Endothelial cell of umbilical vein (primary cell): ENCODE results near the gene KREMEN1. TPM values are rescaled to one million over a fixed set of nuclear protein-coding genes. Genes with fewer than 3 reads are reported as not detected.

Experiments used
- BruUV-seq: library from RNA; stranded (reverse); fragments of 400-500 nt; replicated peaks from 2 replicates; lab custom pipeline; 2021; lab: Mats Ljungman, UMichigan
- CTCF ChIA-PET: fragments of 300-600, 350-600 bp; sonication (Branson Sonifier 250); formaldehyde crosslinking; loops from one replicate; lab custom pipeline; 2021; ENCODE audit warnings: antibody characterized with exemption, inconsistent platforms; lab: Charles Lee
- POLR2A ChIA-PET: fragments of 300-600, 350-600 bp; sonication (Branson Sonifier 250); formaldehyde crosslinking; loops from one replicate; lab custom pipeline; 2021; ENCODE audit warnings: antibody characterized with exemption, inconsistent platforms; lab: Charles Lee
- DNase-seq: peaks from one replicate; pipeline ENCODE4 v3.0.0-alpha.2; 2011; ENCODE audit warnings: low read depth, low spot score
- FAIRE-seq: peaks from 2 replicates; lab custom pipeline; 2011; peaks lifted over from hg19 to GRCh38; lab: Jason Lieb, UNC
- H2AFZ ChIP-seq: 2 replicates; pipeline ENCODE4 v1.6.0; 2012; ENCODE audit warnings: low read depth, low read length, control low read depth, inconsistent platforms
- H3K27ac ChIP-seq: 2 replicates; pipeline ENCODE4 v1.5.1; 2011; ENCODE audit warnings: low read depth, mild to moderate bottlenecking, control low read depth, low read length, moderate library complexity; ENCODE audit not compliant: insufficient read depth
- H3K27me3 ChIP-seq, 2 experiments: 2 replicates each; pipeline versions ENCODE4 v1.6.0 to v1.6.1; 2011; ENCODE audit warnings: low read length in 2 of 2, mixed read lengths in 1 of 2; ENCODE audit not compliant: control insufficient read depth in 2 of 2, insufficient read depth in 2 of 2
- H3K36me3 ChIP-seq, 2 experiments: 2 replicates in 1 of 2; 3 replicates in 1 of 2; pipeline ENCODE4 v1.5.1; 2011; ENCODE audit warnings: low read length in 2 of 2, mild to moderate bottlenecking in 1 of 2, moderate library complexity in 1 of 2; ENCODE audit not compliant: control insufficient read depth in 2 of 2, insufficient read depth in 2 of 2; ENCODE audit errors: extremely low read depth in 1 of 2
- H3K4me1 ChIP-seq: 3 replicates; pipeline ENCODE4 v1.5.1; 2011; ENCODE audit warnings: mild to moderate bottlenecking, low read length; ENCODE audit not compliant: control insufficient read depth, insufficient read depth; ENCODE audit errors: extremely low read depth
- H3K4me2 ChIP-seq: 2 replicates; pipeline ENCODE4 v1.6.1; 2011; ENCODE audit warnings: low read length, control low read depth, mixed read lengths; ENCODE audit not compliant: insufficient read depth
- H3K4me3 ChIP-seq, 3 experiments: fragments of 200-600 bp in 1 of 3; sonication (generic), shearing (Covaris generic) in 1 of 3; replicated peaks in 1 of 3; 2 replicates each; pipeline ENCODE4 v1.5.1; 2011 to 2016; ENCODE audit warnings: control low read depth in 3 of 3, low read length in 3 of 3, mild to moderate bottlenecking in 2 of 3, inconsistent platforms in 1 of 3, low read depth in 1 of 3, moderate library complexity in 1 of 3; ENCODE audit not compliant: insufficient read depth in 1 of 3
- H3K79me2 ChIP-seq: 2 replicates; pipeline ENCODE4 v1.6.0; 2012; ENCODE audit warnings: low read length, inconsistent platforms; ENCODE audit not compliant: control insufficient read depth, insufficient read depth
- H3K9ac ChIP-seq: replicated peaks from 2 replicates; pipeline ENCODE3; 2011; ENCODE audit warnings: low read length, control low read depth; ENCODE audit not compliant: insufficient read depth; ENCODE audit errors: extremely low read depth
- H3K9me1 ChIP-seq: replicated peaks from 3 replicates; pipeline ENCODE4 v1.6.0; 2011; ENCODE audit warnings: mild to moderate bottlenecking, low read length; ENCODE audit not compliant: control insufficient read depth, insufficient read depth; ENCODE audit errors: extremely low read depth
- H3K9me3 ChIP-seq: replicated peaks from 2 replicates; pipeline ENCODE4 v1.5.1; 2012; ENCODE audit warnings: low read length, inconsistent platforms; ENCODE audit not compliant: control insufficient read depth, insufficient read depth
- H4K20me1 ChIP-seq: replicated peaks from 2 replicates; pipeline ENCODE3; 2011; ENCODE audit warnings: mild to moderate bottlenecking, low read length; ENCODE audit not compliant: control insufficient read depth, insufficient read depth; ENCODE audit errors: extremely low read depth
- CTCF ChIP-seq, 2 donors: IDR thresholded peaks; 1 replicate in 1 of 2; 2 replicates in 1 of 2; pipeline ENCODE4 v1.5.1; 2011; ENCODE audit warnings: low read length in 2 of 2, mild to moderate bottlenecking in 2 of 2, moderate library complexity in 2 of 2, control low read depth in 1 of 2, inconsistent platforms in 1 of 2, low read depth in 1 of 2; ENCODE audit not compliant: insufficient read depth in 1 of 2; ENCODE audit errors: extremely low read depth in 1 of 2
- EZH2 ChIP-seq: IDR thresholded peaks from 2 replicates; pipeline ENCODE4 v1.6.1; 2012; ENCODE audit warnings: borderline replicate concordance, low read depth, mild to moderate bottlenecking, moderate library complexity, low read length, inconsistent platforms; ENCODE audit not compliant: severe bottlenecking
- FOS ChIP-seq: IDR thresholded peaks from 2 replicates; pipeline ENCODE4 v1.6.1; 2011; ENCODE audit warnings: mild to moderate bottlenecking, low read length, moderate library complexity, borderline replicate concordance; ENCODE audit not compliant: insufficient read depth
- GATA2 ChIP-seq: IDR thresholded peaks from 2 replicates; pipeline ENCODE4 v1.7.0; 2011; ENCODE audit warnings: low read depth, mild to moderate bottlenecking, moderate library complexity, mixed read lengths, low read length; ENCODE audit not compliant: insufficient read length, insufficient read depth
- JUN ChIP-seq: IDR thresholded peaks from 2 replicates; pipeline ENCODE4 v1.6.1; 2011; ENCODE audit warnings: borderline replicate concordance, low read depth; ENCODE audit not compliant: insufficient read length, insufficient read depth
- MAX ChIP-seq: IDR thresholded peaks from 2 replicates; pipeline ENCODE4 v1.6.1; 2011; ENCODE audit not compliant: insufficient read depth, insufficient read length
- MYC ChIP-seq: IDR thresholded peaks from one replicate; pipeline ENCODE4 v1.6.1; 2011; ENCODE audit warnings: mild to moderate bottlenecking, low read depth, low read length
- POLR2A ChIP-seq: IDR thresholded peaks from 2 replicates; pipeline ENCODE4 v1.6.1; 2012; ENCODE audit warnings: low read depth, mild to moderate bottlenecking, control low read depth, low read length
- POLR2AphosphoS5 ChIP-seq: IDR thresholded peaks from 2 replicates; pipeline ENCODE4 v1.6.1; 2012; ENCODE audit warnings: low read depth, mild to moderate bottlenecking, control low read depth, low read length, moderate library complexity; ENCODE audit not compliant: insufficient read depth
- dilution Hi-C: fragments of 300-500 bp; cut with MboI; formaldehyde crosslinking; loops from one replicate; pipeline ENCODE4 v1.15.0; 2019; ENCODE audit warnings: low sequenced_read_pairs; ENCODE audit not compliant: extremely low pct_ligation_motif_present
- intact Hi-C: fragments of 100-400 bp; cut with micrococcal nuclease; formaldehyde crosslinking; loops from one replicate; pipeline ENCODE4 v1.10.0; 2022
- polyA plus RNA-seq, 4 experiments: library from polyadenylated mRNA; depleted of rRNA in 3 of 4; stranded (reverse) in 3 of 4; unstranded in 1 of 4; fragments of >200 nt; gene quantifications; 2 replicates each; pipeline versions ENCODE4 v1.2.1 to v1.2.3, GENCODE V29; 2011 to 2012; ENCODE audit warnings: missing spikeins in 1 of 4
- total RNA-seq: library from RNA; stranded (reverse); gene quantifications from 2 replicates; pipeline ENCODE4 v1.2.3, GENCODE V29; 2021

Gene KREMEN1
- total and polyA plus RNA-seq, 2 donors (not counting 3 experiments of a cell fraction or from before 2014, with no cell fraction given) = 0.58 to 1.1 TPM

DNA sequence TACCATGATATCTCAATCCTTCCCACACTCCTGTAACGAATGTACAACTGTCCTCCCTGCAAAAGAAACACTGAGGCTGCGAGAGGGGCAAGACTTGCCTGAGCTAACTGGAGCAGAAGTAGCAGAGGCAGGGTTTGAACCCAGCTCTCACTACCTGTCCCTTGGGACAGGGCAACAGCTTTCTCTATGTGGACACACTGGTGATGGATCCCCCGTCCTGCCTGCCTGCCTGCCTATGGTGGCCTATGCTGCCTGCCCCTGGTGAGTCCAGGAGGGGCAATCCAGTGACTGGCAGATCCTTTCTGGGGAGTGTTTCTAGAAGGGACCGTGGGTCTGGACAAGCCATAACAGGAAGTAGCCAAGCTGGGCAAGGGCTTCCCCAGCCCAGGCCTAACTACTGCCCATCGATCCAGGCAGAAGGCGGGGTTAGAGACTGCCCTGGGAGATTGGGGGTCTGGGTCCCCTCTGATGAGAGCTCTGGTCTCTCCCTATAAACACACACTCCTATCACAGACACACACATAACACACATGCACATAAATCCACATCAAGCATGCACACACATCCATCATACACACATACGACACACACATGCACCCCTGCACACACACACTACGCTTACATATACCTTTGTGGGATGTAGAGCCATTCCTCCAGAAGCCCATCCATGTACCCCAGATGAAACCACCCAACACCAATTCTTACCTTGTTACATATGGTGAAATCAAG lies 131.8 kb downstream of the KREMEN1 start:
- Histone ChIP-seq H3K27ac (no peak overlapping the region), H3K79me2 (no peaks in the 10 kb centered on the region), H3K4me2 (no peak overlapping the region), H3K9ac (no peak overlapping the region), H3K4me1 (peaks cover 9% of the 10 kb centered on the region), H3K36me3 (no peaks in the 10 kb centered on the region), H3K9me3 (no peaks in the 10 kb centered on the region), H2AFZ (no peak overlapping the region), H3K9me1 (no peaks in the 10 kb centered on the region), H4K20me1 (no peaks in the 10 kb centered on the region), H3K4me3 (no peak overlapping the region), H3K27me3 (peaks cover 0 to 9% of the 10 kb centered on the region in 2 experiments)
- DNase-seq = no peak
- ChIA-PET POLR2A (no interaction called here), CTCF (interaction anchor here (1.8 to 3.6 kb wide), 3 partner anchors 11 to 41 kb away, joined by 5 to 25 read pairs (median 6); no protein-coding TSS in a partner anchor)
- dilution Hi-C loops (no loop called here), intact Hi-C loops (no loop called here)
- TF ChIP-seq JUN (no peak), MAX (no peak), MYC (no peak), POLR2AphosphoS5 (no peak)
- no peak for FAIRE-seq
- BruUV-seq = no TSS peak

GRCh38 chr22:29205252-29205593 lies 132.4 kb downstream of the KREMEN1 start:
- Histone ChIP-seq H3K27me3 (peaks cover 0 to 9% of the 10 kb centered on the region in 2 experiments), H3K9me1 (no peaks in the 10 kb centered on the region), H3K79me2 (no peaks in the 10 kb centered on the region), H3K9ac (no peak overlapping the region), H3K9me3 (no peaks in the 10 kb centered on the region), H2AFZ (no peak overlapping the region), H3K36me3 (no peaks in the 10 kb centered on the region), H3K27ac (no peak overlapping the region), H4K20me1 (no peaks in the 10 kb centered on the region), H3K4me1 (peaks cover 9% of the 10 kb centered on the region), H3K4me2 (no peak overlapping the region), H3K4me3 (peak overlapping the region in 2 of 3 experiments; percentile 40 to 42)
- no TSS peak for BruUV-seq
- FAIRE-seq (no peak), DNase-seq (no peak)
- TF ChIP-seq MYC (no peak), CTCF (IDR thresholded peaks at IDR 0.05; ENCODE audit: extremely low read depth in 1 of 2, insufficient read depth in 1 of 2, low read depth in 1 of 2, low read length in 2 of 2) (no peak), GATA2 (no peak), POLR2A (no peak), MAX (no peak), JUN (no peak), EZH2 (no peak), FOS (no peak), POLR2AphosphoS5 (no peak)
- intact Hi-C loops = no loop called here
- ChIA-PET POLR2A (no interaction called here), CTCF (interaction anchor here (0.6 to 3.6 kb wide), 3 partner anchors 30 to 42 kb away, joined by 3 to 25 read pairs (median 3); no protein-coding TSS in a partner anchor)
- dilution Hi-C loops = no loop called here
